Measurements from ENCODE around the gene HIP1R. TPM values are rescaled to one million over a fixed set of nuclear protein-coding genes. Genes with fewer than 3 reads are reported as not detected.
A peak's percentile ranks its signal among the peaks of the same experiment; 100 is the strongest.
"Not testable (repeated sequence)": the region's sequence is repeated elsewhere in the genome, so short reads cannot be mapped to it uniquely, and the experiment has no call there.

The HIP1R gene
- total RNA-seq, 4 donors from 2014 or later, result 208 to 265 (median 238) TPM

DNA sequence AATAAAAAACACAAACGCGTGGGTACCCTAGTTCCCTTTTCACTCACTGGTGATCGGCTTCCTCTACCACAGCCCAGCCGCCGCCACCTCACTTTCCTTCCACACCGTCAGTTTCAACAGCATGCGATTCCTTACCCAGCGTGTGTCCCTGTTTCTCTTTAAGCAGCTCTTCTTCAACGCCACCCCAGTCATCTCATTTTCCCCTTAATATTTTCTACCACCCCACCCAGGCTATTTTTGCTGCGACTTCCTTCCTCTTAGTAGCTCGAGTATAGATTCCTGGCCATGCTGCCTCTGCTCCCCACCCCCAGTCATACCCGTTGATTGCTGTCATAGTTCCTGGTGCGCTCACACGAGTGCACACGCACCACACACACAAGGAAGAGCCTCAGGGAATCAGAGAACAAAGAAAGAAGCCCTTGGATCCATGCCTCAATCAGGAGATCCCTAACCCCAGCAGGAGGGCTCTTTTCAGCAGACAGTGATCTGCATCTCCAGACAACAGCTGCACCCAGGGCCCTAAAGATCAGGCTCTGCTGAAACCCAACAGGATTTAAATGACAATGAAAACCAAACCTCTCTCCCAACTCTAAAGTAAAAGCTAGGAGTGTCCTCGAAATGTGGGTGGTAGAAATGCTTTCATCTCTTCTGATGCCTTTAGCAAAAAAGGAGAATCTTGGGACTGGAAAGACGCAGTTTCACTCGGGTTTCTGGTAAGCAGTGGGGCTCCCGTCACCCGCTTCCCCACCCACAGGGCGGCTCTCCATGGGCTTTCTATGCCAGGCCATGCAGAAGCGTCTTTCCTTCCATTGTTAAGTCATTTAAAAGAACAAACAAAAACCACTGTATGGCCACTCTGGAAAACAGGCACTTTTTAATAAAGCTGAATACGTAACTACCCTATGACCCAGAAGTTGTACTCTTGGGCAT is 36.9 kb downstream of the HIP1R start:
- H3K36me3 ChIP-seq, result peaks cover 0 to 29% (median 0%) of the 10 kb centered on the region in 3 donors
- no peaks in the 10 kb centered on the region for H3K27me3 ChIP-seq
- peaks cover 13 to 71% (median 27%) of the 10 kb centered on the region in 4 donors for H3K4me1 ChIP-seq
- TF ChIP-seq, protein P1, sequence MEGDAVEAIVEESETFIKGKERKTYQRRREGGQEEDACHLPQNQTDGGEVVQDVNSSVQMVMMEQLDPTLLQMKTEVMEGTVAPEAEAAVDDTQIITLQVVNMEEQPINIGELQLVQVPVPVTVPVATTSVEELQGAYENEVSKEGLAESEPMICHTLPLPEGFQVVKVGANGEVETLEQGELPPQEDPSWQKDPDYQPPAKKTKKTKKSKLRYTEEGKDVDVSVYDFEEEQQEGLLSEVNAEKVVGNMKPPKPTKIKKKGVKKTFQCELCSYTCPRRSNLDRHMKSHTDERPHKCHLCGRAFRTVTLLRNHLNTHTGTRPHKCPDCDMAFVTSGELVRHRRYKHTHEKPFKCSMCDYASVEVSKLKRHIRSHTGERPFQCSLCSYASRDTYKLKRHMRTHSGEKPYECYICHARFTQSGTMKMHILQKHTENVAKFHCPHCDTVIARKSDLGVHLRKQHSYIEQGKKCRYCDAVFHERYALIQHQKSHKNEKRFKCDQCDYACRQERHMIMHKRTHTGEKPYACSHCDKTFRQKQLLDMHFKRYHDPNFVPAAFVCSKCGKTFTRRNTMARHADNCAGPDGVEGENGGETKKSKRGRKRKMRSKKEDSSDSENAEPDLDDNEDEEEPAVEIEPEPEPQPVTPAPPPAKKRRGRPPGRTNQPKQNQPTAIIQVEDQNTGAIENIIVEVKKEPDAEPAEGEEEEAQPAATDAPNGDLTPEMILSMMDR (IDR thresholded peaks at IDR 0.05), result no peak
- TF ChIP-seq POLR2A (IDR thresholded peaks at IDR 0.05), result peak in 1 of 2 donors; percentile 28
- peak overlapping the region; percentile 2 to 41 (median 29) for H3K4me3 ChIP-seq
- peak; percentile 78 to 85 (median 78) for DNase-seq
- no peaks in the 10 kb centered on the region for H3K9me3 ChIP-seq
- peak overlapping the region; percentile 67 to 74 (median 73) for H3K27ac ChIP-seq

- peak in 2 of 3 donors; percentile 37 to 42 for DNase-seq
- TF ChIP-seq, protein P1 (IDR thresholded peaks at IDR 0.05), result no peak
- TF ChIP-seq POLR2A (IDR thresholded peaks at IDR 0.05), result no peak
- Histone ChIP-seq H3K27me3 (no peaks in the 10 kb centered on the region), H3K36me3 (peaks cover 0 to 23% (median 0%) of the 10 kb centered on the region in 3 donors), H3K4me1 (peaks cover 13 to 64% (median 27%) of the 10 kb centered on the region in 4 donors), H3K27ac (peak overlapping the region in 3 of 4 donors; percentile 67 to 74 (median 72)), H3K9me3 (no peaks in the 10 kb centered on the region), H3K4me3 (no peak overlapping the region)
Measured at GRCh38 chr12:122872815-122873361, 37.6 kb downstream of the HIP1R start.

- H3K27me3 ChIP-seq, result no peaks in the 10 kb centered on the region
- peaks cover 0 to 19% (median 0%) of the 10 kb centered on the region in 3 donors for H3K36me3 ChIP-seq
- peak overlapping the region in 1 of 4 donors; percentile 72 for H3K27ac ChIP-seq
- no peak for TF ChIP-seq POLR2A (IDR thresholded peaks at IDR 0.05)
- TF ChIP-seq, protein P1 (IDR thresholded peaks at IDR 0.05), result no peak
- DNase-seq, result peak in 1 of 3 donors; percentile 44
- no peak overlapping the region for H3K4me3 ChIP-seq
- H3K9me3 ChIP-seq, result no peaks in the 10 kb centered on the region
- peaks cover 13 to 59% (median 23%) of the 10 kb centered on the region in 4 donors for H3K4me1 ChIP-seq
Measured at GRCh38 chr12:122873540-122873939, 38.3 kb downstream of the HIP1R start.

DNA sequence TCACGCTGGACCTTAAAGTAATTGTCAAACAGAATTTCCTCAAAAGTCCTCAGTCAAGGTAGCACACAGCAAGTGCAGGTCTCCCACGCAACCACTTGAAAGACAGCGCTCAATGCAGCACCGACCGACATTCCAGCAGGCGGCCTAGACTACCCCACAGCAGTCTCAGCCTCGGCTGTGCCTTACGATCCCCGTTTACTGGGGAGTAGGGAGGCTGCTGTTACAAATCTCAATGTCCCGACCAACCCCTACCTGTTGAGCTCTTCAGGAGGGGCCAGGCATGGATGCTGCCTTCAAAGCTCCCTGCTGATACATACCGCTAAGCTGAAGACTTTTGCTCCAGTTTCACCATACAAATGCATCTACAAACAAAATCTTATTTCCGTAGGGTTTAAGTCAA is 38.8 kb downstream of the HIP1R start:
- H3K4me3 ChIP-seq, result no peak overlapping the region
- H3K27me3 ChIP-seq, result no peaks in the 10 kb centered on the region
- TF ChIP-seq, protein P1 (IDR thresholded peaks at IDR 0.05), result no peak
- no peak for TF ChIP-seq POLR2A (IDR thresholded peaks at IDR 0.05)
- peaks cover 13 to 55% (median 21%) of the 10 kb centered on the region in 4 donors for H3K4me1 ChIP-seq
- no peaks in the 10 kb centered on the region for H3K9me3 ChIP-seq
- DNase-seq, result peak in 1 of 3 donors; percentile 47
- peaks cover 0 to 14% (median 0%) of the 10 kb centered on the region in 3 donors for H3K36me3 ChIP-seq
- no peak overlapping the region for H3K27ac ChIP-seq

GRCh38 chr12:122875590-122876220 is 40.4 kb downstream of the HIP1R start:
- H3K4me1 ChIP-seq, result peaks cover 8 to 61% (median 18%) of the 10 kb centered on the region in 4 donors
- peak overlapping the region in 1 of 4 donors; percentile 50 for H3K27ac ChIP-seq
- no peak for TF ChIP-seq POLR2A (IDR thresholded peaks at IDR 0.05)
- TF ChIP-seq, protein P1 (IDR thresholded peaks at IDR 0.05), result no peak
- H3K27me3 ChIP-seq, result no peaks in the 10 kb centered on the region
- H3K36me3 ChIP-seq, result no peaks in the 10 kb centered on the region
- H3K9me3 ChIP-seq, result no peaks in the 10 kb centered on the region
- no peak overlapping the region for H3K4me3 ChIP-seq
- DNase-seq, result peak in 1 of 3 donors; percentile 47

DNA sequence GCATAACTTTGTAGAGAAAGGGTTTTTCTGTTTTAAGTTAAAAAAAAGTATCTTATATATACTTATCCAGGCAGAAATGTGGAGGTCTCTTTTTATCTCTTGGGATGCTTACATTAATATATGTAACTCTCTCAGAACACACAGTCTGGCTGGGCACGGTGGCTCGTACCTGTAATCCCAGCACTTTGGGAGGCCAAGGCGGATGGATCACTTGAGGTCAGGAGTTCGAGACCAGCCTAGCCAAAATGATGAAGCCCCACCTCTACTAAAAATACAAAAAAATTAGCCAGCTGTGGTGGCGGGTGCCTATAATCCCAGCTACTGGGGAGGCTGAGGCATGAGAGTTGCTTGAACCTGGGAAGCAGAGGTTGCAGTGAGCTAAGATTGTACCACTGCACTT is 41.0 kb downstream of the HIP1R start:
- Histone ChIP-seq H3K27ac (peak overlapping the region in 1 of 4 donors; percentile 45), H3K4me1 (peaks cover 3 to 59% (median 12%) of the 10 kb centered on the region in 4 donors)
- DNase-seq, H3K36me3 ChIP-seq, H3K27me3 ChIP-seq, H3K4me3 ChIP-seq, H3K9me3 ChIP-seq: not testable (repeated sequence)

All from Peyer's patch (tissue), 4 donors.